Natural killer cell (primary cell): ENCODE results near the gene GPC5. TPM values are rescaled to one million over a fixed set of nuclear protein-coding genes. Genes with fewer than 3 reads are reported as not detected.

Experiments
- ATAC-seq, 3 donors: fragments of 150-1000 bp in 2 of 3; fragments of 200-7000 bp in 1 of 3; cut with Tn5 transposase; 1 replicate in 1 of 3; 2 replicates in 2 of 3; pipeline ENCODE4 v1.10.0; 2021; ENCODE audit warnings: mild to moderate bottlenecking in 2 of 3, moderate library complexity in 2 of 3
- DNase-seq, 2 donors: peaks; one replicate each; pipeline versions ENCODE4 v3.0.0 to v3.0.0-alpha.2; 2013 to 2021; ENCODE audit warnings: mixed read lengths in 1 of 2
- H3K27ac ChIP-seq: one replicate; pipeline ENCODE4 v1.5.1; 2013; ENCODE audit warnings: mild to moderate bottlenecking, low read length
- H3K27me3 ChIP-seq: one replicate; pipeline ENCODE4 v1.6.1; 2013; ENCODE audit warnings: low read length; ENCODE audit not compliant: control insufficient read depth, insufficient read depth
- H3K36me3 ChIP-seq: one replicate; pipeline ENCODE4 v1.6.1; 2013; ENCODE audit warnings: low read length; ENCODE audit not compliant: control insufficient read depth, insufficient read depth
- H3K4me1 ChIP-seq: one replicate; pipeline ENCODE4 v1.6.1; 2013; ENCODE audit warnings: low read length; ENCODE audit not compliant: control insufficient read depth, insufficient read depth
- H3K4me3 ChIP-seq: one replicate; pipeline ENCODE4 v1.5.1; 2013; ENCODE audit warnings: low read length
- H3K9me3 ChIP-seq: one replicate; pipeline ENCODE4 v1.6.1; 2013; ENCODE audit warnings: low read length; ENCODE audit not compliant: control insufficient read depth, insufficient read depth
- H3K27ac Mint-ChIP-seq, 2 donors: one replicate each; pipeline ENCODE4 v1.8.0; 2022; ENCODE audit warnings: mild to moderate bottlenecking in 2 of 2, mixed read lengths in 2 of 2, moderate library complexity in 1 of 2
- H3K27me3 Mint-ChIP-seq, 2 donors: one replicate each; pipeline ENCODE4 v1.8.0; 2022; ENCODE audit warnings: low read depth in 2 of 2, mixed read lengths in 2 of 2
- H3K36me3 Mint-ChIP-seq: one replicate; pipeline ENCODE4 v1.8.0; 2022; ENCODE audit warnings: mixed read lengths
- H3K4me1 Mint-ChIP-seq, 2 donors: one replicate each; pipeline ENCODE4 v1.8.0; 2022; ENCODE audit warnings: mixed read lengths in 2 of 2
- H3K4me3 Mint-ChIP-seq: one replicate; pipeline ENCODE4 v1.8.0; 2022; ENCODE audit warnings: mild to moderate bottlenecking, moderate library complexity, mixed read lengths
- H3K9me3 Mint-ChIP-seq, 2 donors: one replicate each; pipeline ENCODE4 v1.8.0; 2022; ENCODE audit warnings: mixed read lengths in 2 of 2
- CTCF ChIP-seq: fragments of 200-600 bp; IDR thresholded peaks from one replicate; pipeline ENCODE4 v1.8.0; 2022; ENCODE audit warnings: antibody characterized with exemption
- WGBS: methylation state at CpG from one replicate; pipeline ENCODE4 v1.1.7; 2013; ENCODE audit warnings: missing lambda C conversion rate; ENCODE audit not compliant: insufficient coverage; 5-methylcytosine and 5-hydroxymethylcytosine counted together
- intact Hi-C: fragments of 100-400 bp; cut with micrococcal nuclease; formaldehyde crosslinking; loops from one replicate; pipeline ENCODE4 v1.14.2; 2022
- total RNA-seq, 4 donors: library from RNA; stranded (reverse); fragments of 120-200 nt in 1 of 4; gene quantifications; one replicate each; pipeline versions ENCODE4 v1.2.3 to v1.2.4, GENCODE V29; 2013 to 2022

Gene GPC5
- total RNA-seq, 3 donors from 2014 or later (not counting 1 experiment from before 2014, with no cell fraction given), result not detected

DNA sequence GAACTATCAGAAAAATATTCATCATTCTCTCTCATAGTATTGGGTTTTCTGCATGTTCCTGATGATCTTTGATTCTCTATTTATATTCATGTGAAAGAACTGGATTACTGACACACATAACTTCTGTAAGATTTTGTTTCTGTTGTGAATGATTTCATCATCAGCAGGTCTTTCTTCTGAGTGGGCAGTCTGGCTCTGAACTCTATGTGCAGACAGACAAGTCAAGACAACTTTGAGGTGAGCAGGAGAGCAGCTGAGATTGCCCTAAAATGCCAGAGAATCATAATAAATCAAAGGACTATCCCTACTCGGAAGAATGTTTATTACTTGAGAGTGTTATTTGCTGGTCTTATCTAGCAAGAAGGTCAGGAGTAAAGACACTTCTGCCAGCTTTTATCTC, 1176.1 kb downstream of the GPC5 start:
- no peak for TF ChIP-seq CTCF
- Histone ChIP-seq H3K36me3 (no peaks in the 10 kb centered on the region), H3K9me3 (no peaks in the 10 kb centered on the region), H3K4me1 (no peaks in the 10 kb centered on the region), H3K27me3 (no peaks in the 10 kb centered on the region), H3K4me3 (no peak overlapping the region), H3K27ac (no peak overlapping the region)
- DNase-seq, result no peak
- H3K4me3 Mint-ChIP-seq, result no peak overlapping the region
- H3K27me3 Mint-ChIP-seq, result no peaks in the 10 kb centered on the region
- no peaks in the 10 kb centered on the region for H3K36me3 Mint-ChIP-seq
- intact Hi-C loops, result no loop called here
- peaks cover 10 to 14% of the 10 kb centered on the region in 2 donors for H3K9me3 Mint-ChIP-seq
- no CpG with 5 or more reads among the region's 1 CpG for WGBS
- H3K4me1 Mint-ChIP-seq, result no peaks in the 10 kb centered on the region
- no peak overlapping the region for H3K27ac Mint-ChIP-seq
- no peak for ATAC-seq

DNA sequence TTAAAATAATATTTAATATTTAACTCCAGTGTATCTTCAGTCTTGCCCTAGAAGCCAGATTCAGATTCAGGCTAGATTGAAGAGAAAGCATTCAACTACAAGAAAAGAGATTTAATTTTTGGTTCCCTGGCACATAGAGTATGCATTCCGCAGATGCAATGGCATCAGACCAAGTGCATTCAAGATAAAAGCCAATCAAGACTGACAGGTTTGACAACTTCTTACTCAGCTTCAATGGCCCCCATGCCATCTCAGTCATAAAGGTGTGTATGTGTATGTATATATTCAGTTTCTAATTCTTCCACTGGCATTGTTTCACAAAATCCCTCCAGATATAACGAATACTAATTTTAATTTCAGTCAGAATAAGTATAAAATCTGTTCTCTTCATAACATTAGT, 1177.4 kb downstream of the GPC5 start:
- no peaks in the 10 kb centered on the region for H3K4me1 Mint-ChIP-seq
- Histone ChIP-seq H3K27me3 (no peaks in the 10 kb centered on the region), H3K27ac (no peak overlapping the region), H3K9me3 (no peaks in the 10 kb centered on the region), H3K4me1 (no peaks in the 10 kb centered on the region), H3K36me3 (no peaks in the 10 kb centered on the region), H3K4me3 (no peak overlapping the region)
- no peaks in the 10 kb centered on the region for H3K36me3 Mint-ChIP-seq
- ATAC-seq (no peak), DNase-seq (no peak)
- peaks cover 10 to 16% of the 10 kb centered on the region in 2 donors for H3K9me3 Mint-ChIP-seq
- intact Hi-C loops, result no loop called here
- H3K27me3 Mint-ChIP-seq, result no peaks in the 10 kb centered on the region
- 100% methylated on average over 1 of the region's 2 CpGs for WGBS
- TF ChIP-seq CTCF, result no peak
- H3K27ac Mint-ChIP-seq, result no peak overlapping the region
- no peak overlapping the region for H3K4me3 Mint-ChIP-seq

DNA sequence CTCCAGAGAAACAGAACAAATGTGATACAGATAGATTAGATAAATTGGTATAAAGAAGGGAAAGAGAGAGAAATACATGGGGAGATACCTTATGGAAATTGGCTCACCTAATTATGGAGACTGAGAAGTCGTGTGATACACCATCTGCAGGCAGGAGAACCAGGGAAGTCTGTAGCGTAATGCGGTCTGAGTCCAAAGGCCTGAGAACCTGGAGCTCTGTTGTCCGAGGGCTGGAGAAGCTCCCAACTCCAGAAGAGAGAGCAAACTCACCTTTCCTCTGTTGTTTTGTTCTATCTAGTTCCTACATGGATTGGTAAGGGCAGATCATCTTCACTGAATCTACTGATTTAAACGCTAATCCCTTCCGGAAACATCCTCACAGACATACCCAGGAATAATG, 1179.9 kb downstream of the GPC5 start:
- Histone ChIP-seq H3K36me3 (no peaks in the 10 kb centered on the region), H3K27me3 (no peaks in the 10 kb centered on the region), H3K9me3 (no peaks in the 10 kb centered on the region), H3K4me1 (no peaks in the 10 kb centered on the region), H3K27ac (no peak overlapping the region), H3K4me3 (no peak overlapping the region)
- no peaks in the 10 kb centered on the region for H3K36me3 Mint-ChIP-seq
- no peak overlapping the region for H3K4me3 Mint-ChIP-seq
- no peak for DNase-seq
- no peak for TF ChIP-seq CTCF
- H3K27ac Mint-ChIP-seq, result no peak overlapping the region
- no peaks in the 10 kb centered on the region for H3K27me3 Mint-ChIP-seq
- H3K9me3 Mint-ChIP-seq, result peaks cover 15 to 26% of the 10 kb centered on the region in 2 donors
- intact Hi-C loops, result no loop called here
- 90% methylated on average over 6 of the region's 6 CpGs for WGBS
- H3K4me1 Mint-ChIP-seq, result no peaks in the 10 kb centered on the region
- ATAC-seq, result no peak

GRCh38 chr13:92589955-92590354, 1191.5 kb downstream of the GPC5 start:
- Histone ChIP-seq H3K4me3 (no peak overlapping the region), H3K4me1 (no peaks in the 10 kb centered on the region), H3K36me3 (no peaks in the 10 kb centered on the region), H3K9me3 (peaks cover 5% of the 10 kb centered on the region), H3K27ac (no peak overlapping the region), H3K27me3 (no peaks in the 10 kb centered on the region)
- no peak overlapping the region for H3K27ac Mint-ChIP-seq
- WGBS, result 83% methylated on average over 4 of the region's 4 CpGs
- no peak for DNase-seq
- peaks cover 21 to 31% of the 10 kb centered on the region in 2 donors for H3K9me3 Mint-ChIP-seq
- intact Hi-C loops, result no loop called here
- no peaks in the 10 kb centered on the region for H3K27me3 Mint-ChIP-seq
- no peaks in the 10 kb centered on the region for H3K4me1 Mint-ChIP-seq
- H3K4me3 Mint-ChIP-seq, result no peak overlapping the region
- no peak for ATAC-seq
- no peaks in the 10 kb centered on the region for H3K36me3 Mint-ChIP-seq
- TF ChIP-seq CTCF, result no peak
